NCI-H748 (cell line): Measurements from ENCODE around the gene MROH2A.

Experiments used
- DNase-seq: peaks from one replicate; lab custom pipeline; 2025; ENCODE audit not compliant: unreplicated experiment; lab: John Stamatoyannopoulos, UW

Gene MROH2A

GRCh38 chr2:233817995-233818638 lies 40.0 kb downstream of the MROH2A start:
- DNase-seq: no peak

DNA sequence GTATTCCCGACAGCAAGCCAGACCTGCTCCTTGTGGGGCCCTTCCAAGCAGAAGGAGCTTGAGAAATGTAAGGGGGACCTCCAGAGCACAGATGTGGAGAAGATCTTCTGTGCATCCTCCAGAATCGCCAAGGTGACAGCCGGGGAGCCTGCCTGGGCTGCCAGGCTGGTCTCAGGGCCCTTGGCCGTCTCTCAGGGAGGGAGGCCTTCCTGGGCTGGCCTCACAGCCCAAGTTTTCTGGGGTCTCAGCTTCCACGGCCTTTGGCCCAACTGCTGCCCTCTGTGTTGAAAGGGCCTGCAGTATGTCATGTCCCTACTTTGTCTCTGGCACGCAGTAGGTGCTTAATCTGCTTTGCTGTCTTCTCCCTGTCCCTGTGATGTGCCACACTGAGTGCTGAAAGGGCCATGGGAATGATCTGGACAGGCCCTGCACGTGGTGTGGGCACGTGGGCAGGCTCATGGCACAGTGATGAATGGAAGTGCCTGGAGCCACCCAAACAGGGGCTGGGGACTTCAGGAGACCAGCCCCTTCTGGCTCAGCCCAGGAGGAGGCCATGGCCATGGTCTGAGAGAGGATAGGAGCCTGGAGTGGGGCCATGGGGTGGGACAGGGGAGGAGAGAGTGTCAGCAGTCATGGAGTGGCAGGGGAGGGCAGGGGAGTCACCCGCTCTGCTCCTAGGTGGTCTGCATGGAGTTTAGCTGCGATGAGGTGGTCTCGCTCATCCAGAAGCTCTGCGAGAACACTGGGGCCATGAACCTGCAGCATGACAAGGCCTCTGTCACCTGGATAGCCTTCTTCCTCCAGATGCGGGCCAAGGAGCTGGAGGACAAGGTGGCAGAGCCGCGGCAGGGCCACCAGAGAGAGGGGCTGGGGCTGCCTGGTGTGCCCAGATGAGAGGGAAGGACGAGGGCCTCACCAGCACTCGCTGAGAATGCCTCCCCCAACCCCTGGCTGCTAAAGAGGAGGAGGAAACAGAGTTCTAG lies 40.8 kb downstream of the MROH2A start:
- DNase-seq: no peak

GRCh38 chr2:233819884-233820773 lies 42.0 kb downstream of the MROH2A start:
- no peak for DNase-seq

DNA sequence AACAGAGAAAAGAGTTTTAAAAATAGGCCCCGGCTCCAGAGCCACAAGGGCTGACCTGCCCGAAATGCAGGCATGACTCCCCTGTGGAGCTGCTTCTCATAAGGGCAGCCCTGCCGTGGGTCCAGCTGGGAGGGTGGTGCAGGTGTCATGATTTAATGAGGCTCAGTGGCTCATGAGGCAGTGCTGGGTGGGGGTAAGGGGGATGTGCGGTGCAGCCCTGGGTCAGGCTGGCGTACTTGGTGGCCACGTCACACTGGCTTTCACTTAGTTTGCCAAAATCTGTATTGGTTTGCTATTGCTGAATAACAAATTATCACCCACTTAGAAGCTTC lies 42.6 kb downstream of the MROH2A start:
- DNase-seq: no peak

DNA sequence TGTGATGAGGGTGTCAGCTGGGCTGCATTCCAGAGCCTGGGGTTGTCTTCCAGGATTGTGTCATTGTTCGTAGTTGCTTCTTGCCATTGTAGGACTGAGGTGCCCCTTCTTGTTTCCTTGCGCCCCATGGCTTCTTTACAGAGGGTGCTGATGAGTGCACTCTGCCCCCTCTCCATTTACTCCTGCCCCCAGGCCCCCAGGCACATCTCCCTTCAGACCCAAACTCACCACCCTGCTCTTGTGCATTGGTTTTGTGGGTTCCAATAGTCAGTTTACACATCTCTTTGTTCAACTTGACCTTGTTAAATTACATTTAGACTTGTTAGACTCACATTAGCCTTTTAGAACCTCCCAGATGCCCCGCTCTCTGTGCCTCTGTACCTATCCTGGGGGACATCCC lies 43.1 kb downstream of the MROH2A start:
- DNase-seq: no peak

DNA sequence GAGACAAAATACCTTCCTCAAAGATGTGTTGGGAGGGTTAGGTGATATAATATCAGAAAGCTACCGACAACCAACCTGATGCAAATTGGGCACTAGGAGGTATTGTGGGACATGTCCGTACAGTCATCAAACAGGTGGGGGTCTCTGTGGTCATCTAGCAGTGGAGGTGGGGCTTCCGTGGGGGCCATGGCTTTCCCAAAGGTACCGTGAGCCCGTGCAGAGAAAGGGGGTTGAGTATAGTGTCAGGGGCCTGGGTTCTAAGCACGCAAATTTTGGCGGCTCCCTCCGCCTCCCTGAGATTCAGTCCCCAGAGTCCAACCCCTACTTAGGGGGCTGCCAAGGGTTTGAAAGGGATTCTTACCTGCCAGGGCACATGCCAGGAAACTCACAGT lies 43.6 kb downstream of the MROH2A start:
- DNase-seq: no peak

- no peak for DNase-seq
These were observed 44.1 kb downstream of the MROH2A start for GRCh38 chr2:233822101-233822771.

GRCh38 chr2:233822781-233823730 lies 44.9 kb downstream of the MROH2A start:
- no peak for DNase-seq

DNA sequence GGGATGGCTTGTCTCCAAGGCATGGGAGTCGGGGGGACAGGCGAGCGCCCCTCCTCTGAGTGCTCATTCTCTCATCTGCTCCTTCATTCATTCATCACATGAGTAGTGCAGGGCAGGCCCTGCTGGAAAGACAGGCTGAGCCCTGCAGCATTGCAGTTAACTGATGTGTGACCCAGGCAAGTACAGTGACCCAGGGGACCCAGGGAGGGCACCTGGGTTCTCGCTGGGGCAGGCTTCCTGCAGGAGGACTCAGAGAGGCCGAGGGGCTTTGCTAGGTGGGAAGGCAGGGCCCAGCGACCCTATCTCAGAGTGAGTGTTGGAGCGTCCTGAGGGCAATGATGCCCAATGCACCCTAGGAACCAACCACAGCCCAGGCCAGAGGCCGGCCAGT lies 45.6 kb downstream of the MROH2A start:
- no peak for DNase-seq

- no peak for DNase-seq
These were observed 46.2 kb downstream of the MROH2A start for GRCh38 chr2:233824373-233824772.

- no peak for DNase-seq
These were observed 50.5 kb downstream of the MROH2A start for GRCh38 chr2:233828546-233829192.

DNA sequence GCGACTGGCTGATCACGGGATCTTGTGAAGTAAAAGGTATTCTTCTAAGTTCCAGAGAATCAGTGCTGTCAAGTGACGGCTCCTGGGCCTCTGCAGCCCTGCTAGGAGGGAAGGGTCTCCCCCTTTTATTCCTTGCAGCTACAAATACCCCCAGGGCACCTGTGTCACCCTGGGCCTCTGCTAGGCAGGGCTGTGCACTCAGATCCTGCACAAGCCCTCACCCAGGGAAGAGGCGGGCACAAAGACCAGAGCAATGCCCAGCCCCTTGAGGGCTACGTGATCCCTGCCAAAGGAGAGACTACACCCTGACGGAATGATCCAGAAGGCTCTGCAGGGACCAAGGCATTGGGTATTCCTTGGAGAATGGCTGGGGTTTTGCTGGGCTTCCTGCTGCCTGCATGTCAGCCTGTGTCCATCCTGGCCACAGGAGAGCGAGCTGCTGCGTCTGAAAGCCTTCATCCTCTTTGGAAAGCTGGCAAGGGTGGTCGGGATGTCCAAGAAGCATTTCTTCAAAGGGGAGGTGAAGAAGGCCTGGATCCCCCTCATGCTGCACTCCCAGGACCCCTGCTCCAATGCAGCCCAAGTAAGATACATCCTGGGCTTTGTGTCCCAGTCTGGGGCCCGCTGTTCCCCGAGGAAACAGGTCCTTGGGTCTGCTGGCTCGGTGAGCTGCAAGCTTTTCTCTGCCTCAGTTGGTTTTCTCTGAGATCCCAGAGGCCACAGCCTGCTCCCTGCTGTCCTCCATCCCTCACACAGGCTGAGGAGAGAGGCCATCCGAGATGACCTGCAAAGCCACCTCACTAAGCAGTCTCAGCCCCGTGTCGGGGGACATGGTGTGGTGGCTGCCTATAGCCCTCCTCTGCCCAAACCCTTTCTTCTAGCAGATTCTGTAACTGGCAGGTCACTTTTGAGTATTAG lies 51.3 kb downstream of the MROH2A start:
- DNase-seq: no peak

GRCh38 chr2:233830111-233830802 lies 52.1 kb downstream of the MROH2A start:
- no peak for DNase-seq

DNA sequence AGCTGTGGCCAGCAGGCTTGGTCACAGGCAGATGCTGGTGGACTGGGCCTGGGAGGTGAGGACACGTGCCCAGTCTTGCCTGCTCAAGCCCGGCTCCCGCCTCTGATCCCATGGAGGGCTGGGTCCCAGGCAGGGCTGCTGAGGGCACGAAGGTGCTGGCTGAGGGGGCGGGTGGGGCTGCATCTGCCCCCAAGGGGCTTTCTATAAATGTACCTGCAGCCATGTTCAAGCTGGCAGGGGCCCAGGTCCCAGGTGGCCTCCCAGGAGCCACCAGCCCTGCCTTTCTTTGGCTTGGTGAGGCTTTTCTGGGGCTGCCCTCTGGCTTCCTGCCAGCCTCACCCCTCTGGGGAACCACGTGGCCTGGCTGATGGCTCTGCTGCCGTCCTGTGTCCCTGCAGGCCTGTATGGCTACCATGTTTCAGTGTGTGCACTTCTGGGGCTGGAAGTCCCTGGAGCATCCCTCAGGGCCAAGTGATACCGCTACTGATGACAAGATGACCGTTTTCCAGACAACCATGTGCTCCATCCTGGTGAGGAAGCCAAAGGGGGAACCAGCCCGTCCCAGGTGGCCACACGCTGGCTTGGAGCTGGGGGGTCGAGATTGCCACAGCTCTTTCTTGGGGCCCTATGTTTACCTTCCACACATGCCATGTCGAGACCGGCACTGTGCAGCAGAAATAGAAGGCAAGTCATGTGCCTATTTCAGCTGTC lies 53.0 kb downstream of the MROH2A start:
- no peak for DNase-seq

DNA sequence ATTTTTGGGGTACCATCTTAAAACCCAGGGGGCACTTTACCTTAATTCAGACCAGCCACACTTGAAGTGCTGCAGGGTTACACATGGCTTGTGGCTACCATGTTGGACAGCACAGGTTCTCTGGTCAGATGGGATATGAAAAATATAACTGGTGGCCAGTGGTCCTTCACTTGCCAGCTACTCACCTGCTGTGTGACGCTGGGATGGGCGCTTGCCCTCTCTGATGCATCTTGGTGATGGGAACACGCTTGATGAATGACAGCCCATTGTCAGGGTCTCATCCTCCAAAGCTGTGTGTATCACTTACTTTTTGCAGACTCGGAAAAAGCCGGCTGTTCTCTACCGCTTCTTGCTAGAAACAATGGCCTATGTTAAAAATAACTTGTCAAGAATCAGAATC lies 53.7 kb downstream of the MROH2A start:
- DNase-seq: no peak

DNA sequence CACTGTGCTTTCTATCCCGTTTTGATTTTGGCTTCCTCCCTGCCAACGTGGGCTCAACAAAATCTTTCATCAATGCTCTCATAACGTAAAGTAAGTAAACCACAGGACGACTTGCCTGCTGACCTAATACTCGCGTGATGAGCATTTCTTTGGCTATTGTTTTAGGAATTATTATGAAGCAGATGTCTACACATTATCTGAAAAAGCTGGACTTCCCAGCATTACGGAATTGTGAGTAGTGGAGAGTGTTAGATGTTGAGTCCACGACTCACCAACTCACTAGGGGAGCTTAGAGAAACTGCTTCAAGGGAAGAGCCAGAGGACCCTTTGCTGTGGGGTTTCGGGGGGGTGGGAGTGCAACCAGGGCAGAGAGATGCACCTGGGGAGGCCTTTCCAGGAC lies 54.3 kb downstream of the MROH2A start:
- no peak for DNase-seq

GRCh38 chr2:233832869-233833311 lies 54.8 kb downstream of the MROH2A start:
- DNase-seq: peak; percentile 62
